Natural killer cell (primary cell): Measurements from ENCODE around the gene COG7. TPM values are rescaled to one million over a fixed set of nuclear protein-coding genes. Genes with fewer than 3 reads are reported as not detected.
"Not testable (repeated sequence)": the region's sequence is repeated elsewhere in the genome, so short reads cannot be mapped to it uniquely, and the experiment has no call there.

Experiments
- ATAC-seq, 3 donors: fragments of 150-1000 bp in 2 of 3; fragments of 200-7000 bp in 1 of 3; cut with Tn5 transposase; 1 replicate in 1 of 3; 2 replicates in 2 of 3; pipeline ENCODE4 v1.10.0; 2021; ENCODE audit warnings: mild to moderate bottlenecking in 2 of 3, moderate library complexity in 2 of 3
- DNase-seq, 2 donors: peaks; one replicate each; pipeline versions ENCODE4 v3.0.0 to v3.0.0-alpha.2; 2013 to 2021; ENCODE audit warnings: mixed read lengths in 1 of 2
- H3K27ac ChIP-seq: one replicate; pipeline ENCODE4 v1.5.1; 2013; ENCODE audit warnings: mild to moderate bottlenecking, low read length
- H3K27me3 ChIP-seq: one replicate; pipeline ENCODE4 v1.6.1; 2013; ENCODE audit warnings: low read length; ENCODE audit not compliant: control insufficient read depth, insufficient read depth
- H3K36me3 ChIP-seq: one replicate; pipeline ENCODE4 v1.6.1; 2013; ENCODE audit warnings: low read length; ENCODE audit not compliant: control insufficient read depth, insufficient read depth
- H3K4me1 ChIP-seq: one replicate; pipeline ENCODE4 v1.6.1; 2013; ENCODE audit warnings: low read length; ENCODE audit not compliant: control insufficient read depth, insufficient read depth
- H3K4me3 ChIP-seq: one replicate; pipeline ENCODE4 v1.5.1; 2013; ENCODE audit warnings: low read length
- H3K9me3 ChIP-seq: one replicate; pipeline ENCODE4 v1.6.1; 2013; ENCODE audit warnings: low read length; ENCODE audit not compliant: control insufficient read depth, insufficient read depth
- H3K27ac Mint-ChIP-seq, 2 donors: one replicate each; pipeline ENCODE4 v1.8.0; 2022; ENCODE audit warnings: mild to moderate bottlenecking in 2 of 2, mixed read lengths in 2 of 2, moderate library complexity in 1 of 2
- H3K27me3 Mint-ChIP-seq, 2 donors: one replicate each; pipeline ENCODE4 v1.8.0; 2022; ENCODE audit warnings: low read depth in 2 of 2, mixed read lengths in 2 of 2
- H3K36me3 Mint-ChIP-seq: one replicate; pipeline ENCODE4 v1.8.0; 2022; ENCODE audit warnings: mixed read lengths
- H3K4me1 Mint-ChIP-seq, 2 donors: one replicate each; pipeline ENCODE4 v1.8.0; 2022; ENCODE audit warnings: mixed read lengths in 2 of 2
- H3K4me3 Mint-ChIP-seq: one replicate; pipeline ENCODE4 v1.8.0; 2022; ENCODE audit warnings: mild to moderate bottlenecking, moderate library complexity, mixed read lengths
- H3K9me3 Mint-ChIP-seq, 2 donors: one replicate each; pipeline ENCODE4 v1.8.0; 2022; ENCODE audit warnings: mixed read lengths in 2 of 2
- CTCF ChIP-seq: fragments of 200-600 bp; IDR thresholded peaks from one replicate; pipeline ENCODE4 v1.8.0; 2022; ENCODE audit warnings: antibody characterized with exemption
- WGBS: methylation state at CpG from one replicate; pipeline ENCODE4 v1.1.7; 2013; ENCODE audit warnings: missing lambda C conversion rate; ENCODE audit not compliant: insufficient coverage; 5-methylcytosine and 5-hydroxymethylcytosine counted together
- intact Hi-C: fragments of 100-400 bp; cut with micrococcal nuclease; formaldehyde crosslinking; loops from one replicate; pipeline ENCODE4 v1.14.2; 2022
- total RNA-seq, 4 donors: library from RNA; stranded (reverse); fragments of 120-200 nt in 1 of 4; gene quantifications; one replicate each; pipeline versions ENCODE4 v1.2.3 to v1.2.4, GENCODE V29; 2013 to 2022

COG7 gene
- total RNA-seq, 3 donors from 2014 or later (not counting 1 experiment from before 2014, with no cell fraction given) = 18.4 to 26.6 (median 20.3) TPM

GRCh38 chr16:23469814-23470213 lies 16.8 kb upstream of the COG7 start:
- peak overlapping the region in 1 of 2 donors; percentile 43 for H3K27ac Mint-ChIP-seq
- intact Hi-C loops = no loop called here
- Histone ChIP-seq H3K36me3 (peaks cover 46% of the 10 kb centered on the region), H3K9me3 (no peaks in the 10 kb centered on the region), H3K27me3 (no peaks in the 10 kb centered on the region), H3K4me3 (no peak overlapping the region), H3K27ac (no peak overlapping the region), H3K4me1 (no peaks in the 10 kb centered on the region)
- no peak for DNase-seq
- no peaks in the 10 kb centered on the region for H3K4me1 Mint-ChIP-seq
- no peaks in the 10 kb centered on the region for H3K36me3 Mint-ChIP-seq
- 92% methylated on average over 6 of the region's 6 CpGs for WGBS
- H3K9me3 Mint-ChIP-seq = no peaks in the 10 kb centered on the region
- ATAC-seq = no peak
- H3K27me3 Mint-ChIP-seq = no peaks in the 10 kb centered on the region
- H3K4me3 Mint-ChIP-seq = no peak overlapping the region
- no peak for TF ChIP-seq CTCF

GRCh38 chr16:23466162-23466885 lies 13.3 kb upstream of the COG7 start:
- Mint-ChIP-seq H3K27ac (peak overlapping the region in 1 of 2 donors; percentile 44), H3K36me3 (no peaks in the 10 kb centered on the region)
- intact Hi-C loops = no loop called here

GRCh38 chr16:23465179-23465578 lies 12.2 kb upstream of the COG7 start:
- ATAC-seq = no peak
- Histone ChIP-seq H3K36me3 (peaks cover 37% of the 10 kb centered on the region), H3K4me3 (no peak overlapping the region), H3K27ac (no peak overlapping the region), H3K27me3 (no peaks in the 10 kb centered on the region), H3K9me3 (no peaks in the 10 kb centered on the region), H3K4me1 (no peaks in the 10 kb centered on the region)
- WGBS = 94% methylated on average over 2 of the region's 2 CpGs
- Mint-ChIP-seq H3K4me1 (no peaks in the 10 kb centered on the region), H3K27me3 (no peaks in the 10 kb centered on the region), H3K9me3 (no peaks in the 10 kb centered on the region), H3K27ac (peak overlapping the region in 1 of 2 donors; percentile 27), H3K36me3 (no peaks in the 10 kb centered on the region), H3K4me3 (no peak overlapping the region)
- intact Hi-C loops = no loop called here
- no peak for DNase-seq
- no peak for TF ChIP-seq CTCF

More at GRCh38 chr16:23466162-23466885, 13.3 kb upstream of the COG7 start:
- H3K4me1 ChIP-seq = no peaks in the 10 kb centered on the region
- ATAC-seq (no peak), DNase-seq (no peak)
- WGBS = 100% methylated on average over 4 of the region's 4 CpGs
- no peak overlapping the region for H3K27ac ChIP-seq
- no peaks in the 10 kb centered on the region for H3K9me3 Mint-ChIP-seq
- H3K9me3 ChIP-seq = no peaks in the 10 kb centered on the region
- H3K4me3 Mint-ChIP-seq = no peak overlapping the region
- no peak for TF ChIP-seq CTCF
- no peaks in the 10 kb centered on the region for H3K27me3 ChIP-seq
- no peaks in the 10 kb centered on the region for H3K27me3 Mint-ChIP-seq
- peaks cover 37% of the 10 kb centered on the region for H3K36me3 ChIP-seq
- no peaks in the 10 kb centered on the region for H3K4me1 Mint-ChIP-seq
- no peak overlapping the region for H3K4me3 ChIP-seq

GRCh38 chr16:23464196-23464595 lies 11.2 kb upstream of the COG7 start:
- Histone ChIP-seq H3K27me3 (no peaks in the 10 kb centered on the region), H3K9me3 (no peaks in the 10 kb centered on the region), H3K27ac (no peak overlapping the region), H3K4me3 (no peak overlapping the region), H3K36me3 (peaks cover 27% of the 10 kb centered on the region), H3K4me1 (no peaks in the 10 kb centered on the region)
- TF ChIP-seq CTCF = no peak
- no peak for DNase-seq
- intact Hi-C loops = no loop called here
- Mint-ChIP-seq H3K27me3 (no peaks in the 10 kb centered on the region), H3K4me3 (no peak overlapping the region), H3K9me3 (no peaks in the 10 kb centered on the region), H3K4me1 (no peaks in the 10 kb centered on the region), H3K27ac (peak overlapping the region in 1 of 2 donors; percentile 21), H3K36me3 (no peaks in the 10 kb centered on the region)
- ATAC-seq = no peak
- WGBS = 90% methylated on average over 1 of the region's 1 CpG

- H3K36me3 Mint-ChIP-seq, H3K9me3 Mint-ChIP-seq, H3K4me1 ChIP-seq, H3K27me3 ChIP-seq, H3K27me3 Mint-ChIP-seq, H3K4me1 Mint-ChIP-seq, intact Hi-C loops, H3K4me3 ChIP-seq, H3K27ac Mint-ChIP-seq, H3K4me3 Mint-ChIP-seq, H3K27ac ChIP-seq, DNase-seq, H3K9me3 ChIP-seq, ATAC-seq: not testable (repeated sequence)
- peaks cover 20% of the 10 kb centered on the region for H3K36me3 ChIP-seq
- 92% methylated on average over 4 of the region's 6 CpGs for WGBS
Observed at GRCh38 chr16:23462994-23463393, 10.0 kb upstream of the COG7 start.
